Measurements from ENCODE around the gene TMEM91.
"Not testable (repeated sequence)": the region's sequence is repeated elsewhere in the genome, so short reads cannot be mapped to it uniquely, and the experiment has no call there.

Gene TMEM91

GRCh38 chr19:41353466-41354342, 22.6 kb upstream of the TMEM91 start, which contains the start of gene TGFB1:
TSS of gene TGFB1 (minus strand) at chr19:41353922. CDS start at chr19:41353044, 878 bp downstream.
- FAIRE-seq: no peak

GRCh38 chr19:41354343-41354953, 21.9 kb upstream of the TMEM91 start:
- FAIRE-seq: no peak

GRCh38 chr19:41355035-41355434, 21.3 kb upstream of the TMEM91 start:
- FAIRE-seq: no peak

GRCh38 chr19:41355802-41356201, 20.5 kb upstream of the TMEM91 start:
- FAIRE-seq: no peak

GRCh38 chr19:41356984-41357739, 19.2 kb upstream of the TMEM91 start:
- FAIRE-seq: no peak

- no peak for FAIRE-seq
These were observed 18.6 kb upstream of the TMEM91 start for GRCh38 chr19:41357746-41358145.

GRCh38 chr19:41359741-41360140, 16.6 kb upstream of the TMEM91 start:
- no peak for FAIRE-seq

- FAIRE-seq: no peak
These were observed 14.0 kb upstream of the TMEM91 start for GRCh38 chr19:41362143-41362847.

GRCh38 chr19:41363371-41363752, 13.0 kb upstream of the TMEM91 start:
- no peak for FAIRE-seq

GRCh38 chr19:41363753-41364523, 12.4 kb upstream of the TMEM91 start, which contains the start of gene B9D2:
TSS of gene B9D2 (minus strand) at chr19:41364149. CDS start at chr19:41363519, 630 bp downstream.
- FAIRE-seq: no peak

- no peak for FAIRE-seq
These were observed 11.6 kb upstream of the TMEM91 start for GRCh38 chr19:41364524-41365391.

- FAIRE-seq: no peak
These were observed 10.2 kb upstream of the TMEM91 start for GRCh38 chr19:41366089-41366488.

GRCh38 chr19:41367848-41368301, 8.5 kb upstream of the TMEM91 start:
- FAIRE-seq: no peak

GRCh38 chr19:41369769-41370168, 6.6 kb upstream of the TMEM91 start:
- FAIRE-seq: no peak

- not testable (repeated sequence) for FAIRE-seq
These were observed 5.2 kb upstream of the TMEM91 start for GRCh38 chr19:41371119-41371518.

- no peak for FAIRE-seq
These were observed 4.8 kb upstream of the TMEM91 start for GRCh38 chr19:41371541-41371940.

GRCh38 chr19:41372501-41372900, 3.8 kb upstream of the TMEM91 start:
- FAIRE-seq: no peak

GRCh38 chr19:41373993-41374392, 2.3 kb upstream of the TMEM91 start:
- no peak for FAIRE-seq

GRCh38 chr19:41376998-41377365, 649 bp downstream of the TMEM91 start:
- FAIRE-seq: no peak

- FAIRE-seq: no peak
These were observed 1.8 kb downstream of the TMEM91 start for GRCh38 chr19:41377977-41378709.

Data from colon (tissue), 2 donors.